GM10248 (cell line): ENCODE data around the gene ZNF777.
A peak's percentile ranks its signal among the peaks of the same experiment; 100 is the strongest.

Source experiments
- CTCF ChIA-PET: fragments of 300-600 bp; sonication (Branson Sonifier 250); formaldehyde crosslinking; extraction: SDS; loops from one replicate; lab custom pipeline; 2021; ENCODE audit warnings: antibody characterized with exemption; lab: Yijun Ruan, JAX
- POLR2A ChIA-PET: fragments of 350-650 bp; sonication (Branson Sonifier 250); formaldehyde crosslinking; extraction: SDS; loops from one replicate; lab custom pipeline; 2020; ENCODE audit warnings: antibody characterized with exemption; lab: Yijun Ruan, JAX
- DNase-seq: peaks from one replicate; pipeline ENCODE4 v3.0.0; 2012; ENCODE audit errors: extremely low spot score
- CTCF ChIP-seq: IDR thresholded peaks from 2 replicates; pipeline ENCODE4 v1.5.1; 2012; ENCODE audit warnings: mild to moderate bottlenecking, low read depth; ENCODE audit errors: extremely low read depth, missing control alignments, control extremely low read depth

The ZNF777 gene

GRCh38 chr7:149463500-149464161 is 2.8 kb upstream of the ZNF777 start:
- POLR2A ChIA-PET = no interaction called here
- CTCF ChIA-PET = no interaction called here
- TF ChIP-seq CTCF = no peak
- DNase-seq = no peak

- no peak for TF ChIP-seq CTCF
- ChIA-PET CTCF (no interaction called here), POLR2A (no interaction called here)
- no peak for DNase-seq
Measured at GRCh38 chr7:149462101-149462520, 1.2 kb upstream of the ZNF777 start.

GRCh38 chr7:149459540-149460452 is 1.1 kb downstream of the ZNF777 start:
- no peak for TF ChIP-seq CTCF
- CTCF ChIA-PET = interaction anchor here (0.6 to 3.3 kb wide), 8 partner anchors 20 to 282 kb away, joined by 3 to 17 read pairs (median 4); partner anchors contain the start of gene ZNF783
- POLR2A ChIA-PET = interaction anchor here (1.0 kb wide), 1 partner anchor 20 kb away, joined by 3 read pairs; no protein-coding TSS in a partner anchor
- DNase-seq = peak; percentile 66

- CTCF ChIA-PET = interaction anchor here (0.9 to 3.3 kb wide), 7 partner anchors 15 to 283 kb away, joined by 3 to 17 read pairs (median 4); partner anchors contain the start of gene ZNF783
- DNase-seq = no peak
- no peak for TF ChIP-seq CTCF
- POLR2A ChIA-PET = no interaction called here
Measured at GRCh38 chr7:149459201-149459539, 1.7 kb downstream of the ZNF777 start.

- no peak for TF ChIP-seq CTCF
- ChIA-PET POLR2A (no interaction called here), CTCF (interaction anchor here (0.8 to 3.3 kb wide), 7 partner anchors 16 to 197 kb away, joined by 3 to 14 read pairs (median 4); partner anchors contain the start of gene ZNF783)
- DNase-seq = no peak
Measured at GRCh38 chr7:149458235-149458634, 2.6 kb downstream of the ZNF777 start.

- no peak for DNase-seq
- CTCF ChIA-PET = interaction anchor here (1.0 to 1.2 kb wide), 2 partner anchors 28 to 93 kb away, joined by 3 to 4 read pairs; no protein-coding TSS in a partner anchor
- TF ChIP-seq CTCF = no peak
- POLR2A ChIA-PET = no interaction called here
Measured at GRCh38 chr7:149457766-149458165, 3.1 kb downstream of the ZNF777 start.
